Fibroblast of the aortic adventitia (primary cell): ENCODE measurements around the gene ADRB2. TPM values are rescaled to one million over a fixed set of nuclear protein-coding genes. Genes with fewer than 3 reads are reported as not detected.

Experiments
- DNase-seq: peaks from one replicate; pipeline ENCODE4 v3.0.0-alpha.2; 2010; ENCODE audit warnings: low read depth
- H3K4me3 ChIP-seq: 2 replicates; pipeline ENCODE4 v1.5.1; 2011; ENCODE audit warnings: low read depth, mild to moderate bottlenecking, control low read depth, low read length, moderate library complexity
- total RNA-seq: library from RNA; depleted of rRNA; stranded (reverse); fragments of >200 nt; gene quantifications from 2 replicates; pipeline ENCODE4 v1.2.3, GENCODE V29; 2012; ENCODE audit warnings: low replicate concordance
- TF ChIP-seq, protein P1 (sequence below): IDR thresholded peaks from 2 replicates; pipeline ENCODE4 v1.5.1; 2011; ENCODE audit warnings: mild to moderate bottlenecking, low read length, control low read depth, inconsistent platforms; ENCODE audit not compliant: insufficient read depth

ADRB2 gene
- total RNA-seq, 1 donor: 3.6 TPM

DNA sequence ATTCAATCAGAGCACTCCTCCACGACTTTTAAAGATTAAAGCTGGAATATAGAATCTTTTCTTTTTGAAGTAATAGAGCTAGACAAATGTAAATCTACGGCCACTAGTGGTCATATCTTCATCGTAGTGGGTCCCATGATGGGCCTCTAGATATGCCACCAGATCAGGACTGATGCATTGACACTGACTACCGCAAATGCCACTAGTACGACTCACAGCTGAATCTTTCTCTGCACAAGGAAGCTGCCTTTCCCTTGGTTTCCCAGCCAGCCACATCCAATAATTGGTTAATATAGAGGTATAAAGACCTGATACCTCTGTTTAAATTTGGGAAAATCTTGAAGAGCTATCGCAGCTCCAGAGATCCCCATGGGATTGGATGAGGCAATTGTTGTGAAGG is 37.8 kb upstream of the ADRB2 start:
- no peak overlapping the region for H3K4me3 ChIP-seq
- no peak for DNase-seq
- TF ChIP-seq, protein P1, sequence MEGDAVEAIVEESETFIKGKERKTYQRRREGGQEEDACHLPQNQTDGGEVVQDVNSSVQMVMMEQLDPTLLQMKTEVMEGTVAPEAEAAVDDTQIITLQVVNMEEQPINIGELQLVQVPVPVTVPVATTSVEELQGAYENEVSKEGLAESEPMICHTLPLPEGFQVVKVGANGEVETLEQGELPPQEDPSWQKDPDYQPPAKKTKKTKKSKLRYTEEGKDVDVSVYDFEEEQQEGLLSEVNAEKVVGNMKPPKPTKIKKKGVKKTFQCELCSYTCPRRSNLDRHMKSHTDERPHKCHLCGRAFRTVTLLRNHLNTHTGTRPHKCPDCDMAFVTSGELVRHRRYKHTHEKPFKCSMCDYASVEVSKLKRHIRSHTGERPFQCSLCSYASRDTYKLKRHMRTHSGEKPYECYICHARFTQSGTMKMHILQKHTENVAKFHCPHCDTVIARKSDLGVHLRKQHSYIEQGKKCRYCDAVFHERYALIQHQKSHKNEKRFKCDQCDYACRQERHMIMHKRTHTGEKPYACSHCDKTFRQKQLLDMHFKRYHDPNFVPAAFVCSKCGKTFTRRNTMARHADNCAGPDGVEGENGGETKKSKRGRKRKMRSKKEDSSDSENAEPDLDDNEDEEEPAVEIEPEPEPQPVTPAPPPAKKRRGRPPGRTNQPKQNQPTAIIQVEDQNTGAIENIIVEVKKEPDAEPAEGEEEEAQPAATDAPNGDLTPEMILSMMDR: no peak

DNA sequence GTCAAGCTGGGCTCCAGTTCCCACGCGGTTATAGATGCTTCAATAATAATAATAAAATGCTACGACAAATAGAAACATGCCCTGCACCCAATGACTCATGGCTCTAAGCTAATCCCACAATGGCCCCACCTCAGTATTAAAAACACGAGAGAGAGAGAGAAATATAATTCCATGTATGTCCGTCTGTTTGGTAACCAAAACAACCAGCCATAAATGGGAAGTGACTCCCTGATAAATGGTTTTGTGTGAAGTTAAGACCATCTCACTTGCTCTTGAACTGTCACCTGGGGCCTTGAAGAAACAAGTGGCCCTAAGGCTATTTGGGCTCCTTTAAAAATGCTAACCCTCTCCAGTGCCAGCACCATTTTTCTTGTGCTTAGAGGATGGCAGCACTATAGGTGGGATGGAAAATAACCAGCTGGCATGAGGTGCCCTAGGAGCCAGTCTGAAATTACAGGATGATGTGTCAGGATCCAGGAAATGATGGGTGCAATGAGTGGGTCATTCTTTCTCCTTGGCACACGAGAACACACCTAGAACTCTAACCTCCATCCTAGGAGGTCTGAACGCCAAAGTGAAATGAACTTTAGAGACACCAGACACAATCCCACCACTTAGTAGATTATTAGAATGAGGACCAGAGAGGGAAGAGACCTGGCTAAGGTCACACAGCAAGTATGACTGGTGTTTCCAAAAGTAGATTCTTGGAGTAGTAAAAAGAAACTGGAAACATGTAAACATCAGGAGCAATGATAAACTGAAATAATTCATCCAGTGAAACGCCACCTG is 35.7 kb upstream of the ADRB2 start:
- TF ChIP-seq, protein P1: no peak
- no peak overlapping the region for H3K4me3 ChIP-seq
- no peak for DNase-seq

DNA sequence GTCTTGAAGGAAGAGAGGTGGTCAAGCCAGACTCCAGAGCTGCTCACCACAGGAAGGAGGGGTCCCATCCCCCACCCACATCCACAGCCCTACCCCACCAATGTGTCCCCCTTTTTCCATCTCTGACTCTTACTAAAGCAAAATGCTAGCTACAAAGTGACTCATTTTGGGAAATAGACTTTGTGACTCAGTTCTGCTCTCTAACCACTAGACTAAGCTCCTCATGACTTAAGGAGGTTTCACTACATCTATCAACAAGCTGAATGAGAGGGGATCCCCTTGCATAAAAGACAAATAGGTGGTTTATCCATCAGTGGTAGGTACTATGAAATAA is 35.1 kb upstream of the ADRB2 start:
- TF ChIP-seq, protein P1: no peak
- peak; percentile 13 for DNase-seq
- H3K4me3 ChIP-seq: no peak overlapping the region

DNA sequence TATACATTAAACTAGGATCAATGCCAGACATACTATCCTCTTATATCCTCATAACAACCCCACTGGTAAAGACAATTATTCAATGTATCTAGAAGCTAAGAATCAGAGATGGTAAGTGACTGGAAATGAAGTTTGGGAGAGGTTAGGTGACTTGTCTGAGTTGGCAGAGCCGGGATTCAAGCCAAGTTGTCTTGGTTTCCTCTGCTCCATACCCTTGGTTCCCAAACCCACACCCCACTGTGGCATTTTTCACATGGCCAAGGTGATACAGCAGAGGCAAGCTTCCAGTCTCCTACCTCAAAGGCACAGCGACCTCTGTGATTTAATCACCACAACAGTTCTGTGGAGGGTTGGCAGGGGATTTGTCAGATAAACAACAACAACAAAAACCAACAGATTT is 34.7 kb upstream of the ADRB2 start:
- DNase-seq: no peak
- TF ChIP-seq, protein P1: no peak
- no peak overlapping the region for H3K4me3 ChIP-seq

DNA sequence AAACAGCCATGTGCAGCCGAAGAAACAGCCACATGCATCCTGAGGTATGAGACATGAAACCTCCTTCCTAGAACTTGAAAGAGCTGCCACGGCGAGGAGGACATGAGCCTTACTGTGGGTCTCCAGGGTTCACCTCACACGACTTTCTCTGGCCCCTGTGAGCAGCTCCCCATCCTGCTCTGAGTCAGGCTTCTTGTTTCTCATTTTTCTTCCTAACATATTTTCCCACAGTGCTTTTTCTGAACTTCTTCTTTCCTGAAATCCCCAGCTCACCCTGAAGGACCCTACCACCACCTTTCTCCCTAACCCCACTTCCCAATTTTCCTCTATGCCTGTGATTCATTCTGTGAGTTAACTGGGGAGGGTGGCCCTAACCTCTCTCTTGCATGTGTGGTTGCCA is 33.7 kb upstream of the ADRB2 start:
- TF ChIP-seq, protein P1: no peak

DNA sequence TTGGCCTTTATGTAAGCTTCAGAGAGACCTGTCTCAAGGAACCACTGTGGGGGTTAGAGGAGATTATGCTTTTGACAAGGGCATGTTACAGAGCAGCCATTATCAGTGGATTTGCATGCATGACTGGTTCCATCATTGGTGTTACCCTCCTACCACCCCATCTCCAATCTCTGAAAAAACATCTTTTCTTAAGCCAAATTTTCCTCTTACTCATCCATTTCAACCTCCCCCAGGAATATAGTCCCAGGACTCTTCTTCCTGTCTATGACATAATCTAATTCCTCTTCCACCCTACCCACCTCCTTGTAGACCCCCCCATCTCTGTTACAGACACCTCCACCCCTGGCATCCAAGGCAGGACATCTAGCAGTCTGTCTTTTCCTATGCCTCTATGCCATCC is 33.1 kb upstream of the ADRB2 start:
- no peak for DNase-seq
- TF ChIP-seq, protein P1: no peak
- H3K4me3 ChIP-seq: no peak overlapping the region

More for the DNA sequence above, 33.7 kb upstream of the ADRB2 start:
- H3K4me3 ChIP-seq: no peak overlapping the region
- no peak for DNase-seq

DNA sequence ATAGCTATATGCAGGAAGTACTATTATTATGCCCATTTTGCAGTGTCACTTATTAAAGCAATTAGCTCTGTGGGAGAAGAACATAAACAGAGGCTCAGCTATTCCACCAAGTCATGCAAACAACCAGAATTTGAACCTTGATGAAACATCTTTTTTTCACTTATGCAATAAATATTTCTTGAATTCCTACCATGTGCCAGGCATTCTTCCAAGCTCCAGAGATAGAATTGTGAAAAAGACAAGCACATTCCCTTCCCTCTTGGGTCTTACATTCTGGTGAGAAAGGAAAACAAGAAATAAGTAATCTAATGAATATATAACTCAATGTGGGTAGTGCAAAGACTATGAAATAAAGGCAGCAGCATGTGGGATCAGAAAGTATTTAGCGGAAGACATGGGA is 32.1 kb upstream of the ADRB2 start:
- H3K4me3 ChIP-seq: no peak overlapping the region
- peak; percentile 47 for DNase-seq
- TF ChIP-seq, protein P1: no peak
